ENCODE measurements around the gene PACS2.

- TF ChIP-seq CTCF (IDR thresholded peaks at IDR 0.05) (no peak), POLR2AphosphoS5 (IDR thresholded peaks at IDR 0.05) (no peak)
Observed at GRCh38 chr14:105378199-105378598, 63.7 kb downstream of the PACS2 start.

Data from breast epithelium (tissue), 3 donors.